Common myeloid progenitor, CD34-positive (primary cell): ENCODE data around the gene DNALI1. TPM values are rescaled to one million over a fixed set of nuclear protein-coding genes. Genes with fewer than 3 reads are reported as not detected.

Source experiments
- CTCF ChIA-PET: fragments of 350-600 bp; sonication (Branson Sonifier 250); formaldehyde crosslinking; loops from one replicate; lab custom pipeline; 2021; ENCODE audit warnings: antibody characterized with exemption; lab: Charles Lee
- POLR2A ChIA-PET: fragments of 350-600 bp; sonication (Branson Sonifier 250); formaldehyde crosslinking; loops from one replicate; lab custom pipeline; 2021; ENCODE audit warnings: antibody characterized with exemption; lab: Charles Lee
- DNase-seq, 3 donors: peaks; one replicate each; pipeline versions ENCODE4 v3.0.0 to v3.0.0-alpha.2; 2013
- H3K27ac ChIP-seq, 2 experiments: 1 replicate in 1 of 2; 2 replicates in 1 of 2; pipeline ENCODE4 v1.7.0; 2013; ENCODE audit warnings: inconsistent platforms in 2 of 2, low read length in 2 of 2, mild to moderate bottlenecking in 2 of 2, low read depth in 1 of 2, moderate library complexity in 1 of 2; ENCODE audit not compliant: severe bottlenecking in 2 of 2, insufficient read depth in 1 of 2, poor library complexity in 1 of 2
- H3K27me3 ChIP-seq, 5 experiments: replicated peaks in 2 of 5; 1 replicate in 3 of 5; 2 replicates in 2 of 5; pipeline versions ENCODE4 v1.6.1 to v1.7.0; 2013; ENCODE audit warnings: low read length in 4 of 5, mild to moderate bottlenecking in 2 of 5, moderate library complexity in 2 of 5, inconsistent platforms in 1 of 5; ENCODE audit not compliant: insufficient read depth in 5 of 5, control insufficient read depth in 4 of 5
- H3K36me3 ChIP-seq, 4 experiments: 1 replicate in 2 of 4; 2 replicates in 2 of 4; pipeline versions ENCODE4 v1.6.1 to v1.7.0; 2013; ENCODE audit warnings: low read length in 3 of 4, control low read depth in 1 of 4, mild to moderate bottlenecking in 1 of 4; ENCODE audit not compliant: control insufficient read depth in 4 of 4, insufficient read depth in 4 of 4
- H3K4me1 ChIP-seq, 4 experiments: 1 replicate in 3 of 4; 2 replicates in 1 of 4; pipeline versions ENCODE4 v1.6.1 to v1.7.1; 2013; ENCODE audit warnings: low read length in 3 of 4, mild to moderate bottlenecking in 3 of 4, control low read depth in 1 of 4, inconsistent platforms in 1 of 4, moderate library complexity in 1 of 4; ENCODE audit not compliant: control insufficient read depth in 4 of 4, insufficient read depth in 4 of 4; ENCODE audit errors: control extremely low read depth in 1 of 4
- H3K4me3 ChIP-seq, 7 experiments: 1 replicate in 4 of 7; 2 replicates in 3 of 7; pipeline versions ENCODE4 v1.5.1 to v1.7.0; 2013; ENCODE audit warnings: mild to moderate bottlenecking in 7 of 7, low read length in 6 of 7, moderate library complexity in 6 of 7, inconsistent platforms in 2 of 7, low read depth in 2 of 7, control low read depth in 1 of 7; ENCODE audit not compliant: insufficient read depth in 4 of 7, control insufficient read depth in 1 of 7; ENCODE audit errors: extremely low read depth in 1 of 7
- H3K9me3 ChIP-seq, 5 experiments: 1 replicate in 4 of 5; 2 replicates in 1 of 5; pipeline versions ENCODE4 v1.6.1 to v1.7.1; 2013; ENCODE audit warnings: low read length in 4 of 5, mild to moderate bottlenecking in 2 of 5, inconsistent platforms in 1 of 5, low read depth in 1 of 5, moderate library complexity in 1 of 5; ENCODE audit not compliant: control insufficient read depth in 4 of 5, insufficient read depth in 2 of 5; ENCODE audit errors: control extremely low read depth in 1 of 5
- WGBS: methylation state at CpG from one replicate; pipeline ENCODE4 v1.1.5; 2013; ENCODE audit not compliant: insufficient coverage; 5-methylcytosine and 5-hydroxymethylcytosine counted together
- polyA plus RNA-seq: library from polyadenylated mRNA; unstranded; fragments of 120-200 nt; gene quantifications from one replicate; pipeline ENCODE4 v1.2.1, GENCODE V29; 2013

Gene DNALI1
- polyA plus RNA-seq = 0.49 TPM

- H3K27me3 ChIP-seq = peaks cover 0 to 6% (median 0%) of the 10 kb centered on the region in 5 experiments
- 40% methylated on average over 24 of the region's 31 CpGs for WGBS
- POLR2A ChIA-PET = interaction anchor here (0.5 kb wide), 1 partner anchor 560 kb away, joined by 3 read pairs; no protein-coding TSS in a partner anchor
Observed at GRCh38 chr1:37556712-37557196, at the start of gene DNALI1. TSS of gene DNALI1 (plus strand) at chr1:37556940. CDS start at chr1:37556995, 55 bp downstream.

GRCh38 chr1:37509181-37509580, 47.6 kb upstream of the DNALI1 start:
- Histone ChIP-seq H3K36me3 (peaks cover 5 to 42% (median 27%) of the 10 kb centered on the region in 4 experiments), H3K4me1 (peaks cover 6 to 20% (median 12%) of the 10 kb centered on the region in 4 experiments), H3K27me3 (no peaks in the 10 kb centered on the region), H3K4me3 (no peak overlapping the region), H3K9me3 (no peaks in the 10 kb centered on the region), H3K27ac (no peak overlapping the region)
- WGBS = 71% methylated on average over 4 of the region's 4 CpGs
- DNase-seq = peak; percentile 34 to 69 (median 65)
- CTCF ChIA-PET = interaction anchor here (0.6 to 2.2 kb wide), 13 partner anchors 9 to 482 kb away, joined by 3 to 6 read pairs (median 3); no protein-coding TSS in a partner anchor
- POLR2A ChIA-PET = interaction anchor here (1.0 kb wide), 1 partner anchor 22 kb away, joined by 5 read pairs; no protein-coding TSS in a partner anchor

More at GRCh38 chr1:37556712-37557196, at the start of gene DNALI1:
- H3K4me1 ChIP-seq = peaks cover 3 to 24% (median 15%) of the 10 kb centered on the region in 4 experiments
- H3K9me3 ChIP-seq = no peaks in the 10 kb centered on the region
- peak within 1 kb of the TSS in 1 of 7 experiments; percentile 18 for H3K4me3 ChIP-seq
- peak; percentile 42 to 63 (median 62) for DNase-seq
- CTCF ChIA-PET = interaction anchor here (0.6 to 0.7 kb wide), 2 partner anchors 42 to 1583 kb away, joined by 3 read pairs; partner anchors contain the start of gene MEAF6
- H3K27ac ChIP-seq = no peak within 1 kb of the TSS
- H3K36me3 ChIP-seq = peaks cover 0 to 9% (median 3%) of the 10 kb centered on the region in 4 experiments

- no peaks in the 10 kb centered on the region for H3K27me3 ChIP-seq
- H3K4me1 ChIP-seq = peaks cover 11 to 21% (median 18%) of the 10 kb centered on the region in 4 experiments
- ChIA-PET POLR2A (no interaction called here), CTCF (interaction anchor here (1.0 to 2.5 kb wide), 14 partner anchors 8 to 168 kb away, joined by 3 to 13 read pairs (median 5); no protein-coding TSS in a partner anchor)
- H3K9me3 ChIP-seq = no peaks in the 10 kb centered on the region
- DNase-seq = peak; percentile 11 to 36 (median 19)
- H3K4me3 ChIP-seq = peak overlapping the region; percentile 71 to 98 (median 87)
- H3K36me3 ChIP-seq = peaks cover 3 to 21% (median 10%) of the 10 kb centered on the region in 4 experiments
- WGBS = 8% methylated on average over 20 of the region's 26 CpGs
- H3K27ac ChIP-seq = peak overlapping the region in 1 of 2 experiments; percentile 89
Observed at GRCh38 chr1:37513795-37514349, 42.9 kb upstream of the DNALI1 start.

GRCh38 chr1:37514350-37515184, 42.2 kb upstream of the DNALI1 start, which contains the start of gene MEAF6:
TSS of gene MEAF6 (minus strand) at chr1:37514766. CDS start at chr1:37514746, 20 bp downstream.
- ChIA-PET POLR2A (interaction anchor here (0.6 kb wide), 4 partner anchors 8 to 1429 kb away, joined by 3 read pairs; no protein-coding TSS in a partner anchor), CTCF (interaction anchor here (0.9 to 2.5 kb wide), 18 partner anchors 8 to 168 kb away, joined by 3 to 13 read pairs (median 4); partner anchors contain the start of gene DNALI1)
- H3K27ac ChIP-seq = peak within 1 kb of the TSS; percentile 54 to 89
- H3K36me3 ChIP-seq = peaks cover 3 to 15% (median 9%) of the 10 kb centered on the region in 4 experiments
- DNase-seq = peak; percentile 79 to 88 (median 85)
- no peaks in the 10 kb centered on the region for H3K9me3 ChIP-seq
- no peaks in the 10 kb centered on the region for H3K27me3 ChIP-seq
- 0% methylated on average over 67 of the region's 100 CpGs for WGBS
- H3K4me1 ChIP-seq = peaks cover 11 to 21% (median 15%) of the 10 kb centered on the region in 4 experiments
- peak within 1 kb of the TSS; percentile 71 to 98 (median 87) for H3K4me3 ChIP-seq

GRCh38 chr1:37515185-37516034, 41.3 kb upstream of the DNALI1 start:
- Histone ChIP-seq H3K27me3 (no peaks in the 10 kb centered on the region), H3K4me1 (peaks cover 11 to 21% (median 15%) of the 10 kb centered on the region in 4 experiments), H3K36me3 (peaks cover 3 to 15% (median 9%) of the 10 kb centered on the region in 4 experiments), H3K27ac (peak overlapping the region; percentile 54 to 89), H3K9me3 (no peaks in the 10 kb centered on the region), H3K4me3 (peak overlapping the region; percentile 71 to 98 (median 87))
- 58% methylated on average over 6 of the region's 18 CpGs for WGBS
- POLR2A ChIA-PET = interaction anchor here (0.6 kb wide), 2 partner anchors 40 to 1429 kb away, joined by 3 read pairs; no protein-coding TSS in a partner anchor
- CTCF ChIA-PET = interaction anchor here (0.9 to 2.5 kb wide), 16 partner anchors 7 to 167 kb away, joined by 3 to 13 read pairs (median 4); partner anchors contain the start of gene DNALI1
- peak in 2 of 3 donors; percentile 19 to 22 for DNase-seq
